Thoracic aorta (tissue), 2 donors: Measurements from ENCODE around the gene PGLYRP3. TPM values are rescaled to one million over a fixed set of nuclear protein-coding genes. Genes with fewer than 3 reads are reported as not detected.

Source experiments
- ATAC-seq: fragments of 150-250 bp; one replicate; pipeline ENCODE4 v1.8.0; 2017; ENCODE audit warnings: low read depth; ENCODE audit not compliant: insufficient number of reproducible peaks, low FRiP score
- DNase-seq: peaks from one replicate; pipeline ENCODE4 v3.0.0-alpha.2; 2020; ENCODE audit warnings: low spot score
- H3K27ac ChIP-seq, 2 donors: fragments of 200-600 bp; sonication (generic); 1 replicate in 1 of 2; 2 replicates in 1 of 2; pipeline ENCODE4 v1.5.1; 2016; ENCODE audit warnings: mild to moderate bottlenecking in 2 of 2, moderate library complexity in 2 of 2
- H3K27me3 ChIP-seq: fragments of 200-600 bp; sonication (generic); replicated peaks from 2 replicates; pipeline ENCODE4 v1.6.0; 2016; ENCODE audit warnings: mild to moderate bottlenecking; ENCODE audit not compliant: insufficient read depth
- H3K36me3 ChIP-seq: fragments of 200-600 bp; sonication (generic); one replicate; pipeline ENCODE4 v1.5.1; 2016
- H3K4me1 ChIP-seq, 2 donors: fragments of 200-600 bp; sonication (generic); 1 replicate in 1 of 2; 2 replicates in 1 of 2; pipeline versions ENCODE4 v1.5.1 to v1.6.0; 2016; ENCODE audit warnings: low read depth in 2 of 2, mild to moderate bottlenecking in 1 of 2; ENCODE audit not compliant: control insufficient read depth in 1 of 2
- H3K4me3 ChIP-seq: fragments of 200-600 bp; sonication (generic); 2 replicates; pipeline ENCODE4 v1.5.1; 2016; ENCODE audit warnings: mild to moderate bottlenecking
- H3K9me3 ChIP-seq: fragments of 200-600 bp; sonication (generic); 2 replicates; pipeline ENCODE4 v1.5.1; 2016
- total RNA-seq, 2 donors: library from RNA; depleted of rRNA; stranded (reverse); fragments of >200 nt; gene quantifications; one replicate each; pipeline versions ENCODE4 v1.1.0 to v1.2.3, GENCODE V29; 2016
- TF ChIP-seq, protein P1 (sequence below): fragments of 200-600 bp; sonication (generic); IDR thresholded peaks from one replicate; pipeline ENCODE4 v1.5.1; 2019; ENCODE audit warnings: antibody characterized with exemption

PGLYRP3 gene, protein sequence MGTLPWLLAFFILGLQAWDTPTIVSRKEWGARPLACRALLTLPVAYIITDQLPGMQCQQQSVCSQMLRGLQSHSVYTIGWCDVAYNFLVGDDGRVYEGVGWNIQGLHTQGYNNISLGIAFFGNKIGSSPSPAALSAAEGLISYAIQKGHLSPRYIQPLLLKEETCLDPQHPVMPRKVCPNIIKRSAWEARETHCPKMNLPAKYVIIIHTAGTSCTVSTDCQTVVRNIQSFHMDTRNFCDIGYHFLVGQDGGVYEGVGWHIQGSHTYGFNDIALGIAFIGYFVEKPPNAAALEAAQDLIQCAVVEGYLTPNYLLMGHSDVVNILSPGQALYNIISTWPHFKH
- total RNA-seq = not detected

GRCh38 chr1:153312570-153313186 is at the start of gene PGLYRP3:
PGLYRP3 (minus strand) TSS chr1:153312952; CDS start chr1:153310665, 2,287 bp downstream.
- Histone ChIP-seq H3K27me3 (no peaks in the 10 kb centered on the region), H3K4me3 (no peak within 1 kb of the TSS), H3K9me3 (no peaks in the 10 kb centered on the region), H3K36me3 (no peaks in the 10 kb centered on the region), H3K4me1 (no peaks in the 10 kb centered on the region), H3K27ac (no peak within 1 kb of the TSS)
- no peak for DNase-seq
- TF ChIP-seq, protein P1, sequence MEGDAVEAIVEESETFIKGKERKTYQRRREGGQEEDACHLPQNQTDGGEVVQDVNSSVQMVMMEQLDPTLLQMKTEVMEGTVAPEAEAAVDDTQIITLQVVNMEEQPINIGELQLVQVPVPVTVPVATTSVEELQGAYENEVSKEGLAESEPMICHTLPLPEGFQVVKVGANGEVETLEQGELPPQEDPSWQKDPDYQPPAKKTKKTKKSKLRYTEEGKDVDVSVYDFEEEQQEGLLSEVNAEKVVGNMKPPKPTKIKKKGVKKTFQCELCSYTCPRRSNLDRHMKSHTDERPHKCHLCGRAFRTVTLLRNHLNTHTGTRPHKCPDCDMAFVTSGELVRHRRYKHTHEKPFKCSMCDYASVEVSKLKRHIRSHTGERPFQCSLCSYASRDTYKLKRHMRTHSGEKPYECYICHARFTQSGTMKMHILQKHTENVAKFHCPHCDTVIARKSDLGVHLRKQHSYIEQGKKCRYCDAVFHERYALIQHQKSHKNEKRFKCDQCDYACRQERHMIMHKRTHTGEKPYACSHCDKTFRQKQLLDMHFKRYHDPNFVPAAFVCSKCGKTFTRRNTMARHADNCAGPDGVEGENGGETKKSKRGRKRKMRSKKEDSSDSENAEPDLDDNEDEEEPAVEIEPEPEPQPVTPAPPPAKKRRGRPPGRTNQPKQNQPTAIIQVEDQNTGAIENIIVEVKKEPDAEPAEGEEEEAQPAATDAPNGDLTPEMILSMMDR = no peak
- ATAC-seq = no peak

GRCh38 chr1:153362187-153362775 is 49.5 kb upstream of the PGLYRP3 start:
- DNase-seq (no peak), ATAC-seq (no peak)
- H3K27ac ChIP-seq = no peak overlapping the region
- H3K27me3 ChIP-seq = no peaks in the 10 kb centered on the region
- no peak overlapping the region for H3K4me3 ChIP-seq
- no peaks in the 10 kb centered on the region for H3K36me3 ChIP-seq
- TF ChIP-seq, protein P1 = no peak
- no peaks in the 10 kb centered on the region for H3K9me3 ChIP-seq
- no peaks in the 10 kb centered on the region for H3K4me1 ChIP-seq

GRCh38 chr1:153361480-153362109 is 48.8 kb upstream of the PGLYRP3 start:
- Histone ChIP-seq H3K9me3 (no peaks in the 10 kb centered on the region), H3K4me1 (no peaks in the 10 kb centered on the region), H3K36me3 (no peaks in the 10 kb centered on the region), H3K27ac (no peak overlapping the region), H3K27me3 (no peaks in the 10 kb centered on the region), H3K4me3 (no peak overlapping the region)
- ATAC-seq (no peak), DNase-seq (no peak)
- TF ChIP-seq, protein P1 = no peak

- ATAC-seq = no peak
- TF ChIP-seq, protein P1 = no peak
These were observed 48.1 kb upstream of the PGLYRP3 start for GRCh38 chr1:153360592-153361479.

More at GRCh38 chr1:153360592-153361479, 48.1 kb upstream of the PGLYRP3 start:
- DNase-seq = no peak
- Histone ChIP-seq H3K4me3 (no peak overlapping the region), H3K4me1 (no peaks in the 10 kb centered on the region), H3K36me3 (no peaks in the 10 kb centered on the region), H3K27ac (no peak overlapping the region), H3K27me3 (no peaks in the 10 kb centered on the region), H3K9me3 (no peaks in the 10 kb centered on the region)
